Esophagus squamous epithelium (tissue), 5 donors: ENCODE results near the gene INSIG2. TPM values are rescaled to one million over a fixed set of nuclear protein-coding genes. Genes with fewer than 3 reads are reported as not detected.

Experiments
- DNase-seq: peaks from one replicate; lab custom pipeline; 2025; lab: John Stamatoyannopoulos, UW
- H3K27ac ChIP-seq, 4 donors: fragments of 200-600 bp; sonication (generic); one replicate each; pipeline ENCODE4 v1.5.1; 2016 to 2019; ENCODE audit warnings: mild to moderate bottlenecking in 1 of 4
- H3K27me3 ChIP-seq, 4 donors: fragments of 200-600 bp; sonication (generic); 1 replicate in 3 of 4; 2 replicates in 1 of 4; pipeline versions ENCODE4 v1.5.1 to v1.6.0; 2017 to 2021; ENCODE audit warnings: antibody characterized with exemption in 1 of 4
- H3K36me3 ChIP-seq, 3 donors: fragments of 200-600 bp; sonication (generic); one replicate each; pipeline ENCODE4 v1.5.1; 2016 to 2019
- H3K4me1 ChIP-seq, 3 donors: fragments of 200-600 bp; sonication (generic); one replicate each; pipeline ENCODE4 v1.5.1; 2017 to 2019
- H3K4me3 ChIP-seq, 4 donors: fragments of 200-600 bp; sonication (generic); 1 replicate in 3 of 4; 2 replicates in 1 of 4; pipeline ENCODE4 v1.5.1; 2016 to 2019; ENCODE audit warnings: mild to moderate bottlenecking in 2 of 4, moderate library complexity in 1 of 4
- H3K9me3 ChIP-seq, 3 donors: fragments of 200-600 bp; sonication (generic); one replicate each; pipeline ENCODE4 v1.5.1; 2016 to 2019
- CTCF ChIP-seq, 6 experiments: fragments of 450-650 bp in 4 of 6; fragments of 200-600 bp in 2 of 6; sonication (generic) in 2 of 6; IDR thresholded peaks; one replicate each; pipeline ENCODE4 v1.5.1; 2016 to 2019; ENCODE audit warnings: antibody characterized with exemption in 6 of 6, mild to moderate bottlenecking in 4 of 6, moderate library complexity in 4 of 6
- POLR2A ChIP-seq, 4 donors: fragments of 450-650 bp; IDR thresholded peaks; one replicate each; pipeline ENCODE4 v1.6.1; 2017; ENCODE audit warnings: antibody characterized with exemption in 4 of 4, mild to moderate bottlenecking in 4 of 4, moderate library complexity in 3 of 4
- WGBS, 2 donors: methylation state at CpG; one replicate each; pipeline ENCODE4 v1.1.5; 2018; 5-methylcytosine and 5-hydroxymethylcytosine counted together
- intact Hi-C: fragments of 100-400 bp; cut with DNase I; formaldehyde crosslinking; loops from one replicate; pipeline ENCODE4 v1.15.0; 2022
- total RNA-seq, 4 donors: library from RNA; depleted of rRNA; stranded (reverse); fragments of >200 nt; gene quantifications; one replicate each; pipeline ENCODE4 v1.1.0, GENCODE V29; 2016
- donor health status: DM: yes; HTN: yes; CAD: no.

INSIG2 gene
- total RNA-seq, 4 donors from 2014 or later = 2.5 to 10.1 (median 6.5) TPM

GRCh38 chr2:118105497-118105896 lies 17.2 kb downstream of the INSIG2 start:
- no peak for DNase-seq
- no peak overlapping the region for H3K27ac ChIP-seq
- no peaks in the 10 kb centered on the region for H3K9me3 ChIP-seq
- 81 to 85% methylated on average over 4 of the region's 4 CpGs for WGBS, 2 donors
- no peaks in the 10 kb centered on the region for H3K4me1 ChIP-seq
- H3K27me3 ChIP-seq = no peaks in the 10 kb centered on the region
- H3K4me3 ChIP-seq = no peak overlapping the region
- H3K36me3 ChIP-seq = peaks cover 0 to 86% (median 0%) of the 10 kb centered on the region in 3 donors
- TF ChIP-seq CTCF (IDR thresholded peaks at IDR 0.05) (no peak), POLR2A (IDR thresholded peaks at IDR 0.05) (no peak)
- intact Hi-C loops = no loop called here

DNA sequence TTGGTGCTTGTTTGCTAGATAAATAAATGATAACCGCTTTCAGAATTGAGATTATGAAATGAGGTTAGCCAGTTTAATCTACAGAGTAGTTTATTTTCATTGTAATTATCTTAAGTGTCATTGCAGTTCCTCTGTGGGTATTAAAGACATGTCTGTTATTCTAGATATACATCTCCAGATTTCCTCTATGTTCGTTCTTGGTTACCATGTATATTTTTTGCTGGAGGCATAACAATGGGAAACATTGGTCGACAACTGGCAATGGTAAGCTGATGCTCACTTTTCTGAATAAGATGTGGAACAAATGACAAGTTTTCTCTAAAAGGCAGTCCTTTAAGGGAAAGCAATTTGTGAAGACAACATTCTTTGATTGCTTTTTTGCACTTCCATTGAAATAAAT lies 18.7 kb downstream of the INSIG2 start:
- Histone ChIP-seq H3K4me3 (no peak overlapping the region), H3K36me3 (peaks cover 0 to 76% (median 0%) of the 10 kb centered on the region in 3 donors), H3K27me3 (no peaks in the 10 kb centered on the region), H3K9me3 (no peaks in the 10 kb centered on the region), H3K27ac (no peak overlapping the region), H3K4me1 (no peaks in the 10 kb centered on the region)
- no peak for DNase-seq
- TF ChIP-seq POLR2A (IDR thresholded peaks at IDR 0.05) = no peak
- no peak for TF ChIP-seq CTCF (IDR thresholded peaks at IDR 0.05)
- intact Hi-C loops = no loop called here
- 74 to 88% methylated on average over 3 of the region's 3 CpGs for WGBS, 2 donors

DNA sequence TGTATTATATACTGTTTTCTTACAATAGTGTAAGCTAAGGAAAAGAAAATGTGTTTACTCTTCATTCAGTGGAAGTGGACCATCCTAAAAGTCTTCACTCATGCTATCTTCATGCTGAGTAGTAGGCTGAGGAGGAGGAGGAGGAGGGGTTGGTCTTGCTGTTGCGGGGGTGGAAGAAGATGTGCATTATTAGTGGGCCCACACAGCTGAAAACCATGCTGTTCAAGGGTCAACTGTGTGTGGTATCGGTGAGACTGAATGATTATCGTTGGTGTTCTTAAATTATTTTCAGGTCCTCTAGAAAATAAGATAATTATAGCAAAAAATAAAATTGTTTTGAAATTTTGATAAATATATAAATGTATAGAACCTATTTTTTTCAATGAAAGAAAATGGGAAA lies 22.0 kb downstream of the INSIG2 start:
- Histone ChIP-seq H3K27ac (no peak overlapping the region), H3K36me3 (peaks cover 0 to 51% (median 0%) of the 10 kb centered on the region in 3 donors), H3K4me3 (no peak overlapping the region), H3K4me1 (no peaks in the 10 kb centered on the region), H3K9me3 (no peaks in the 10 kb centered on the region), H3K27me3 (no peaks in the 10 kb centered on the region)
- no peak for TF ChIP-seq POLR2A (IDR thresholded peaks at IDR 0.05)
- TF ChIP-seq CTCF (IDR thresholded peaks at IDR 0.05) = no peak
- intact Hi-C loops = no loop called here
- 94 to 96% methylated on average over 3 of the region's 3 CpGs for WGBS, 2 donors
- no peak for DNase-seq

DNA sequence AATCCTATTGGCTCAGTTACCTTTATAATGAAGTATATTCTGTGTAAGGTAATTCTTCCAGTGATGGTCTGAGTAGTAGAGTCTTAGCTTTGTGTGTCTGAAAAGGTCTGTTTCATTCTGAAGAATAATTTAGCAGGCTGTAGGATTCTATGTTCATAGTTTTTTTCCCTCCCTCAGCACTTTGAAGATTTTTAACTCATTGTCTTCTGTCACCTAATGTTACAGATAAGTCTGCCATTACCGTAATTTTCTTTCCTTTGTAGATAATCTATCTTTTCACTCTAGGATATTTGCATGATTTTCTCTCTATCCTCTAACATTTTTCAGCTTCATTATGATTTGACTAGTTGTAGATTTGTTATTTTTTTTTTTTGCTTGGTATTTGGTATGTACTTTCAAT lies 22.7 kb downstream of the INSIG2 start:
- Histone ChIP-seq H3K4me1 (no peaks in the 10 kb centered on the region), H3K27me3 (no peaks in the 10 kb centered on the region), H3K4me3 (no peak overlapping the region), H3K36me3 (peaks cover 0 to 45% (median 0%) of the 10 kb centered on the region in 3 donors), H3K27ac (no peak overlapping the region), H3K9me3 (no peaks in the 10 kb centered on the region)
- intact Hi-C loops = no loop called here
- 91 to 95% methylated on average over 1 of the region's 1 CpG for WGBS, 2 donors
- TF ChIP-seq POLR2A (IDR thresholded peaks at IDR 0.05) (no peak), CTCF (IDR thresholded peaks at IDR 0.05) (no peak)
- no peak for DNase-seq

DNA sequence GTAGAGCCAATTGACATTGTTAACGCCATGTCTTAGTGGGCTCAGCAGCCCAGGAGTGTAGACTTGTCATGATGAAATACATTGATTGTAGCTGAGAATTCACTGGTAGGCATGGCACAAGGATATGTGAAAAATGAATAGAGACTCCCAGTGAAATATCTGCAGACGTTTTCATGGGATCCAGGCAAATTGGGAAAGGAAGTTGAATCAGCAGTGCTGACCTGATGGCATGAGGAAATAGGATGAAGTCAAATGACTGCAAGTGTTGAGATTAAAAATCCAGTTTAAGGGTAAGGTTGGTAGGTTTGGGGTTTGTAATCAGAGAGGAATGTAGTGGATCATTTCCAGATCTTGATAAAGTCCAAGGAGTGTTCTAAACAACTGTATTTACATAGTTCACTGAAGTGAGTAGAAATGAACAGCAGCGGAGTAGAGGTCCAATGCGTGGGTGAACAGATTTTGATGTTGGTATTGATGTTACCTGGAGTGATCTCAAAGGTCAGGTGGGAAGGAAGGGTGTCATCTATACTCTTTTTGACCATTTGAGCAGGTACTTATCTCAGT lies 24.6 kb downstream of the INSIG2 start:
- TF ChIP-seq CTCF (IDR thresholded peaks at IDR 0.05) (no peak), POLR2A (IDR thresholded peaks at IDR 0.05) (no peak)
- no peak for DNase-seq
- intact Hi-C loops = no loop called here
- Histone ChIP-seq H3K4me1 (no peaks in the 10 kb centered on the region), H3K4me3 (no peak overlapping the region), H3K36me3 (peaks cover 0 to 26% (median 0%) of the 10 kb centered on the region in 3 donors), H3K27ac (no peak overlapping the region), H3K27me3 (no peaks in the 10 kb centered on the region), H3K9me3 (no peaks in the 10 kb centered on the region)
- WGBS, 2 donors = 65 to 76% methylated on average over 4 of the region's 4 CpGs
